Endothelial cell of umbilical vein (primary cell): Measurements from ENCODE around the gene GET4.

Source experiments
- CTCF ChIP-seq, 2 donors: IDR thresholded peaks; 1 replicate in 1 of 2; 2 replicates in 1 of 2; pipeline ENCODE4 v1.5.1; 2011; ENCODE audit warnings: low read length in 2 of 2, mild to moderate bottlenecking in 2 of 2, moderate library complexity in 2 of 2, control low read depth in 1 of 2, inconsistent platforms in 1 of 2, low read depth in 1 of 2; ENCODE audit not compliant: insufficient read depth in 1 of 2; ENCODE audit errors: extremely low read depth in 1 of 2
- EZH2 ChIP-seq: IDR thresholded peaks from 2 replicates; pipeline ENCODE4 v1.6.1; 2012; ENCODE audit warnings: borderline replicate concordance, low read depth, mild to moderate bottlenecking, moderate library complexity, low read length, inconsistent platforms; ENCODE audit not compliant: severe bottlenecking
- JUN ChIP-seq: IDR thresholded peaks from 2 replicates; pipeline ENCODE4 v1.6.1; 2011; ENCODE audit warnings: borderline replicate concordance, low read depth; ENCODE audit not compliant: insufficient read length, insufficient read depth
- MAX ChIP-seq: IDR thresholded peaks from 2 replicates; pipeline ENCODE4 v1.6.1; 2011; ENCODE audit not compliant: insufficient read depth, insufficient read length
- MYC ChIP-seq: IDR thresholded peaks from one replicate; pipeline ENCODE4 v1.6.1; 2011; ENCODE audit warnings: mild to moderate bottlenecking, low read depth, low read length
- POLR2A ChIP-seq: IDR thresholded peaks from 2 replicates; pipeline ENCODE4 v1.6.1; 2012; ENCODE audit warnings: low read depth, mild to moderate bottlenecking, control low read depth, low read length
- POLR2AphosphoS5 ChIP-seq: IDR thresholded peaks from 2 replicates; pipeline ENCODE4 v1.6.1; 2012; ENCODE audit warnings: low read depth, mild to moderate bottlenecking, control low read depth, low read length, moderate library complexity; ENCODE audit not compliant: insufficient read depth

GRCh38 chr7:867001-867405, 9.4 kb upstream of the GET4 start:
- TF ChIP-seq CTCF (IDR thresholded peaks at IDR 0.05; ENCODE audit: extremely low read depth in 1 of 2, insufficient read depth in 1 of 2, low read depth in 1 of 2, low read length in 2 of 2) (no peak), POLR2A (no peak), MAX (peak; percentile 85), JUN (peak; percentile 31), EZH2 (no peak), POLR2AphosphoS5 (peak; percentile 38), MYC (no peak)
